T-cell (primary cell): Measurements from ENCODE around the gene TIAM2. TPM values are rescaled to one million over a fixed set of nuclear protein-coding genes. Genes with fewer than 3 reads are reported as not detected.

Experiments used
- ATAC-seq, 4 experiments: fragments of 200-7000 bp in 3 of 4; fragments of 150-1000 bp in 1 of 4; cut with Tn5 transposase; replicated peaks in 1 of 4; 1 replicate in 3 of 4; 2 replicates in 1 of 4; pipeline ENCODE4 v1.10.0; 2021; ENCODE audit warnings: moderate library complexity in 3 of 4, mild to moderate bottlenecking in 2 of 4, moderate number of reproducible peaks in 1 of 4
- CTCF ChIA-PET, 2 donors: fragments of 300-600 bp; sonication (Branson Sonifier 250); formaldehyde crosslinking; loops; one replicate each; lab custom pipeline; 2022; ENCODE audit warnings: antibody characterized with exemption in 2 of 2; lab: Charles Lee
- POLR2A ChIA-PET, 2 donors: fragments of 300-600 bp; sonication (Branson Sonifier 250); formaldehyde crosslinking; loops; one replicate each; lab custom pipeline; 2022; ENCODE audit warnings: antibody characterized with exemption in 2 of 2; lab: Charles Lee
- DNase-seq, 35 experiments: peaks; one replicate each; pipeline versions ENCODE4 v3.0.0 to v3.0.0-alpha.2; 2013 to 2023
- H3K27ac ChIP-seq: one replicate; pipeline ENCODE4 v1.5.1; 2013; ENCODE audit warnings: low read length
- H3K27me3 ChIP-seq, 2 experiments: replicated peaks in 1 of 2; 1 replicate in 1 of 2; 2 replicates in 1 of 2; pipeline versions ENCODE4 v1.6.1 to v1.7.0; 2013; ENCODE audit warnings: low read length in 1 of 2, mixed read lengths in 1 of 2; ENCODE audit not compliant: control insufficient read depth in 2 of 2, insufficient read depth in 2 of 2; ENCODE audit errors: extremely low read depth in 1 of 2
- H3K36me3 ChIP-seq, 2 donors: 1 replicate in 1 of 2; 2 replicates in 1 of 2; pipeline versions ENCODE4 v1.6.1 to v1.7.0; 2013; ENCODE audit warnings: low read length in 1 of 2; ENCODE audit not compliant: control insufficient read depth in 2 of 2, insufficient read depth in 1 of 2; ENCODE audit errors: extremely low read depth in 1 of 2
- H3K4me1 ChIP-seq, 2 experiments: 1 replicate in 1 of 2; 2 replicates in 1 of 2; pipeline versions ENCODE4 v1.6.1 to v1.7.0; 2013; ENCODE audit warnings: low read length in 2 of 2, mixed read lengths in 1 of 2; ENCODE audit not compliant: insufficient read depth in 2 of 2, control insufficient read depth in 1 of 2; ENCODE audit errors: extremely low read depth in 1 of 2
- H3K4me3 ChIP-seq, 2 donors: 1 replicate in 1 of 2; 2 replicates in 1 of 2; pipeline versions ENCODE4 v1.5.1 to v1.7.0; 2013; ENCODE audit warnings: mild to moderate bottlenecking in 2 of 2, low read length in 1 of 2, moderate library complexity in 1 of 2; ENCODE audit not compliant: control insufficient read depth in 1 of 2; ENCODE audit errors: extremely low read depth in 1 of 2
- H3K9me3 ChIP-seq: 2 replicates; pipeline ENCODE4 v1.7.0; 2013
- H3K27ac Mint-ChIP-seq, 2 donors: one replicate each; pipeline ENCODE4 v1.8.0; 2020 to 2021; ENCODE audit warnings: mild to moderate bottlenecking in 2 of 2, mixed read lengths in 2 of 2
- H3K27me3 Mint-ChIP-seq, 2 donors: one replicate each; pipeline ENCODE4 v1.8.0; 2021 to 2022; ENCODE audit warnings: mixed read lengths in 2 of 2
- H3K36me3 Mint-ChIP-seq: one replicate; pipeline ENCODE4 v1.8.0; 2021; ENCODE audit warnings: mixed read lengths
- H3K4me1 Mint-ChIP-seq, 3 donors: one replicate each; pipeline ENCODE4 v1.8.0; 2020 to 2022; ENCODE audit warnings: mixed read lengths in 3 of 3, mild to moderate bottlenecking in 1 of 3
- H3K4me3 Mint-ChIP-seq, 3 donors: one replicate each; pipeline ENCODE4 v1.8.0; 2020 to 2022; ENCODE audit warnings: mild to moderate bottlenecking in 3 of 3, mixed read lengths in 3 of 3, moderate library complexity in 3 of 3
- H3K9me3 Mint-ChIP-seq, 3 donors: one replicate each; pipeline ENCODE4 v1.8.0; 2020 to 2022; ENCODE audit warnings: mixed read lengths in 3 of 3
- WGBS: methylation state at CpG from one replicate; pipeline ENCODE4 v1.1.5; 2013; ENCODE audit warnings: missing lambda C conversion rate; ENCODE audit not compliant: insufficient coverage; 5-methylcytosine and 5-hydroxymethylcytosine counted together
- total RNA-seq, 35 experiments: library from RNA in 6 of 35; stranded (reverse) in 6 of 35; fragments of 120-200 nt in 1 of 35; gene quantifications; one replicate each; pipeline versions ENCODE4 v1.2.1 to v1.2.4 and lab custom pipeline; 2013 to 2026

The TIAM2 gene
- total RNA-seq, 5 donors from 2014 or later (not counting 1 experiment from before 2014, with no cell fraction given), result 4.6 to 7.1 (median 6.8) TPM

GRCh38 chr6:155089746-155090145 lies 94.6 kb downstream of the TIAM2 start:
- ChIA-PET POLR2A (interaction anchor here in 1 of 2 donors (0.6 kb wide), 1 partner anchor 736 kb away, joined by 3 read pairs; no protein-coding TSS in a partner anchor), CTCF (no interaction called here)
- Mint-ChIP-seq H3K27me3 (no peaks in the 10 kb centered on the region), H3K4me3 (no peak overlapping the region), H3K36me3 (no peaks in the 10 kb centered on the region), H3K27ac (no peak overlapping the region), H3K4me1 (peaks cover 0 to 7% (median 5%) of the 10 kb centered on the region in 3 donors), H3K9me3 (no peaks in the 10 kb centered on the region)
- Histone ChIP-seq H3K4me1 (peaks cover 0 to 4% of the 10 kb centered on the region in 2 experiments), H3K9me3 (no peaks in the 10 kb centered on the region), H3K36me3 (no peaks in the 10 kb centered on the region), H3K27me3 (no peaks in the 10 kb centered on the region), H3K4me3 (no peak overlapping the region), H3K27ac (no peak overlapping the region)
- WGBS, result 100% methylated on average over 2 of the region's 4 CpGs
- DNase-seq, result no peak
- no peak for ATAC-seq

DNA sequence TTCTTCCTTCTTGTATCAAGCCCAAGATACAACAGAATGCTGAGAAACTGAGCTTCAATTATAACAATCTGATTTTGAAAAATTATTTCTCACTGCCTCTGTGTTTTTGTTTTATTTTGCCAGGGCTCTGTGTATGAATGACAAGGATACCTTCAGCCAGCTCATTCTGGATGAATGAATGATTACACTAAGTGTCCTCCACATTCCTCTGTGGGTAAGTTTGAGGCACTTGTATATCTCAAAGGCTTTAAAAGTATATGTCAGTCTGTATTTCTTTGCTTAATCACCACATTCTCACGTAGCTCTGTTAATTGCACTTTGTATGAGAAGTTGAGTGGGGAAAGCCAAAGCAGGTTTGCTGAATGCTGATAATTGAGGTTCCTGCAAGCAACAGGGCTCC lies 95.1 kb downstream of the TIAM2 start:
- Mint-ChIP-seq H3K27me3 (no peaks in the 10 kb centered on the region), H3K4me3 (no peak overlapping the region)

GRCh38 chr6:155091756-155092155 lies 96.6 kb downstream of the TIAM2 start:
- Mint-ChIP-seq H3K36me3 (no peaks in the 10 kb centered on the region), H3K27ac (no peak overlapping the region), H3K9me3 (no peaks in the 10 kb centered on the region), H3K27me3 (no peaks in the 10 kb centered on the region), H3K4me1 (peaks cover 0 to 7% (median 5%) of the 10 kb centered on the region in 3 donors), H3K4me3 (no peak overlapping the region)
- Histone ChIP-seq H3K4me3 (no peak overlapping the region), H3K27me3 (no peaks in the 10 kb centered on the region), H3K27ac (no peak overlapping the region), H3K4me1 (peaks cover 0 to 4% of the 10 kb centered on the region in 2 experiments), H3K9me3 (no peaks in the 10 kb centered on the region), H3K36me3 (no peaks in the 10 kb centered on the region)
- DNase-seq (no peak), ATAC-seq (no peak)
- CTCF ChIA-PET, result no interaction called here
- POLR2A ChIA-PET, result no interaction called here
- 92% methylated on average over 8 of the region's 10 CpGs for WGBS

More for the DNA sequence above, 95.1 kb downstream of the TIAM2 start:
- DNase-seq (no peak), ATAC-seq (no peak)
- CTCF ChIA-PET, result no interaction called here
- no peak overlapping the region for H3K27ac Mint-ChIP-seq
- peaks cover 0 to 7% (median 5%) of the 10 kb centered on the region in 3 donors for H3K4me1 Mint-ChIP-seq
- Histone ChIP-seq H3K9me3 (no peaks in the 10 kb centered on the region), H3K4me3 (no peak overlapping the region), H3K4me1 (peaks cover 0 to 4% of the 10 kb centered on the region in 2 experiments), H3K36me3 (no peaks in the 10 kb centered on the region), H3K27me3 (no peaks in the 10 kb centered on the region), H3K27ac (no peak overlapping the region)
- POLR2A ChIA-PET, result no interaction called here
- H3K36me3 Mint-ChIP-seq, result no peaks in the 10 kb centered on the region
- no CpG with 5 or more reads among the region's 1 CpG for WGBS
- no peaks in the 10 kb centered on the region for H3K9me3 Mint-ChIP-seq

DNA sequence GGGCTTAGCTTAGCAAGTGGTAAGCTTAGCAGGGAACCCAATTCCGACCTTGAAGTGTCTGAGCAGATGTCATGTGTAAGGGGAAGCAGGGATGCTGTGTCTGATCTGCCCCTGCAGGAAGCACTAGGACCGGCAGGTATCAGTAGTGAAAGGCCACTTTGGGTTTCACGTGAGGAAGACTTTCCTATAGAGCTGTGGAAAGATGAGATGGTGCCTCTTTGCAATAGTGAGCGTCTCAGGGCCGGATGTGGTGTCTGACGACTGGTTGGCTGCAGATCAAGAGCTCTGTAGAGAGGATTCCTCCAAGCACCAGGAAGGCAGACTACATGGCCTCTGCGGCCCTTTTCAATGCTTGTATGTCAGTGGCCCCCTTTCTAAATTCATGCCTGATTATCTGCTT lies 98.3 kb downstream of the TIAM2 start:
- H3K4me1 Mint-ChIP-seq, result peaks cover 0 to 7% (median 5%) of the 10 kb centered on the region in 3 donors
- no peak overlapping the region for H3K4me3 Mint-ChIP-seq
- Histone ChIP-seq H3K4me3 (no peak overlapping the region), H3K36me3 (no peaks in the 10 kb centered on the region), H3K9me3 (no peaks in the 10 kb centered on the region), H3K27me3 (no peaks in the 10 kb centered on the region), H3K27ac (no peak overlapping the region), H3K4me1 (peaks cover 0 to 4% of the 10 kb centered on the region in 2 experiments)
- peaks cover 0 to 5% (median 4%) of the 10 kb centered on the region in 3 donors for H3K9me3 Mint-ChIP-seq
- peak in 17 of 35 experiments; percentile 1 to 42 (median 7) for DNase-seq
- H3K27me3 Mint-ChIP-seq, result no peaks in the 10 kb centered on the region
- CTCF ChIA-PET, result no interaction called here
- ATAC-seq, result peak; percentile 69 to 89 (median 78)
- H3K27ac Mint-ChIP-seq, result peak overlapping the region in 1 of 2 donors; percentile 32
- POLR2A ChIA-PET, result no interaction called here
- 53% methylated on average over 6 of the region's 7 CpGs for WGBS
- no peaks in the 10 kb centered on the region for H3K36me3 Mint-ChIP-seq

DNA sequence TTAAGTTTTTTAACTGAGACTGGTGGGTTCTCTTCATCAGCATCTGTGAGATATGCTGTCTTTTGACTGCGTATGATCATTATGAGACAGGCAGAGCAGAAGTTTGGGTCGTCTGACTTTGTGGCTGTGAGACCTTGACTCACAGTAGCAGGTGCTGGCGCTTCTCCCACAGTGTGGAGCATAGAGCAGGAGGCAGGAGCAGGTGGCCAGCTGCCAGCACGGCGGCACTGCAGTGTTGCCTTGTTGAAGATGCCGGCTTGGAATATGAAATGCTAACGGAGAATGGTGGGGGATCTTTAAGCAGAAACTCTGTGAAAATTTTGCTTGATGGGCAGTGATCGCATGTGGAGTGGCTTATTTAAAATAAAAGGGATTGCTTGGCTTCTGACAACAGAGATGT lies 105.0 kb downstream of the TIAM2 start:
- Mint-ChIP-seq H3K27ac (no peak overlapping the region), H3K9me3 (peaks cover 0 to 5% (median 4%) of the 10 kb centered on the region in 3 donors), H3K4me3 (no peak overlapping the region), H3K36me3 (no peaks in the 10 kb centered on the region), H3K4me1 (peaks cover 0 to 6% (median 3%) of the 10 kb centered on the region in 3 donors), H3K27me3 (peaks cover 0 to 2% of the 10 kb centered on the region in 2 donors)
- H3K36me3 ChIP-seq, result no peaks in the 10 kb centered on the region
- no peak overlapping the region for H3K4me3 ChIP-seq
- H3K27me3 ChIP-seq, result no peaks in the 10 kb centered on the region
- ChIA-PET POLR2A (no interaction called here), CTCF (no interaction called here)
- 98% methylated on average over 6 of the region's 8 CpGs for WGBS
- DNase-seq (no peak), ATAC-seq (no peak)
- H3K4me1 ChIP-seq, result no peaks in the 10 kb centered on the region
- no peak overlapping the region for H3K27ac ChIP-seq
- no peaks in the 10 kb centered on the region for H3K9me3 ChIP-seq

GRCh38 chr6:155100591-155100990 lies 105.5 kb downstream of the TIAM2 start:
- Histone ChIP-seq H3K9me3 (no peaks in the 10 kb centered on the region), H3K4me3 (no peak overlapping the region), H3K27ac (no peak overlapping the region), H3K4me1 (no peaks in the 10 kb centered on the region), H3K36me3 (no peaks in the 10 kb centered on the region), H3K27me3 (peaks cover 0 to 3% of the 10 kb centered on the region in 2 experiments)
- Mint-ChIP-seq H3K36me3 (no peaks in the 10 kb centered on the region), H3K4me3 (no peak overlapping the region), H3K4me1 (peaks cover 0 to 6% (median 3%) of the 10 kb centered on the region in 3 donors), H3K9me3 (peaks cover 0 to 5% (median 4%) of the 10 kb centered on the region in 3 donors), H3K27ac (no peak overlapping the region), H3K27me3 (peaks cover 0 to 2% of the 10 kb centered on the region in 2 donors)
- ChIA-PET POLR2A (no interaction called here), CTCF (no interaction called here)
- ATAC-seq (no peak), DNase-seq (no peak)
- 86% methylated on average over 4 of the region's 6 CpGs for WGBS
